HepG2 (cell line): ENCODE measurements around the gene MCOLN1. TPM values are rescaled to one million over a fixed set of nuclear protein-coding genes. Genes with fewer than 3 reads are reported as not detected.

Experiments
- ATAC-seq: fragments of 200-7000 bp; cut with Tn5 transposase; 3 replicates; pipeline ENCODE4 v1.9.1; 2020; ENCODE audit warnings: mild to moderate bottlenecking, moderate library complexity
- BruUV-seq: library from RNA; stranded (reverse); fragments of 400-500 nt; replicated peaks from 2 replicates; lab custom pipeline; 2021; lab: Mats Ljungman, UMichigan
- CTCF ChIA-PET: fragments of 300-600 bp; formaldehyde crosslinking; extraction: SDS; loops from one replicate; lab custom pipeline; 2021; ENCODE audit warnings: low total read pairs, inconsistent platforms, low intra/inter-chr PET ratio; lab: Yijun Ruan, JAX
- POLR2A ChIA-PET: fragments of 350-600 bp; sonication (Branson Sonifier 250); formaldehyde crosslinking; loops from one replicate; lab custom pipeline; 2020; ENCODE audit warnings: antibody characterized with exemption, inconsistent platforms; lab: Yijun Ruan, JAX
- DNase-seq: peaks from one replicate; pipeline ENCODE4 v3.0.0-alpha.2; 2015; ENCODE audit warnings: low spot score
- FAIRE-seq: peaks from 3 replicates; lab custom pipeline; 2011; peaks lifted over from hg19 to GRCh38; lab: Jason Lieb, UNC
- H2AFZ ChIP-seq: one replicate; pipeline ENCODE4 v1.6.1; 2011; ENCODE audit warnings: low read length, inconsistent platforms
- H3K27ac ChIP-seq: fragments of 300-600 bp; 3 replicates; pipeline ENCODE4 v1.8.0; 2011; ENCODE audit warnings: mixed run types, mild to moderate bottlenecking, mixed read lengths, low read length, inconsistent platforms; ENCODE audit not compliant: insufficient read depth; ENCODE audit errors: extremely low read length
- H3K27me3 ChIP-seq, 2 experiments: fragments of 200-600 bp in 1 of 2; 2 replicates in 1 of 2; 3 replicates in 1 of 2; pipeline versions ENCODE4 v1.6.0 to v1.8.0; 2011; ENCODE audit warnings: low read length in 2 of 2, mild to moderate bottlenecking in 2 of 2, moderate library complexity in 2 of 2, inconsistent platforms in 1 of 2; ENCODE audit not compliant: insufficient read depth in 2 of 2, control insufficient read depth in 1 of 2
- H3K36me3 ChIP-seq, 2 experiments: fragments of 200-600 bp in 1 of 2; replicated peaks in 1 of 2; 2 replicates in 1 of 2; 3 replicates in 1 of 2; pipeline versions ENCODE4 v1.5.1 to v1.8.0; 2011; ENCODE audit warnings: low read length in 2 of 2, inconsistent platforms in 1 of 2; ENCODE audit not compliant: insufficient read depth in 2 of 2, control insufficient read depth in 1 of 2
- H3K4me1 ChIP-seq: 2 replicates; pipeline ENCODE4 v1.5.1; 2012; ENCODE audit warnings: low read length, inconsistent platforms; ENCODE audit not compliant: insufficient read depth
- H3K4me2 ChIP-seq: 2 replicates; pipeline ENCODE4 v1.6.0; 2011; ENCODE audit warnings: low read depth, low read length, inconsistent platforms
- H3K4me3 ChIP-seq, 3 experiments: fragments of 200-600 bp in 1 of 3; sonication (generic), shearing (Covaris generic) in 1 of 3; replicated peaks in 1 of 3; 2 replicates each; pipeline ENCODE4 v1.5.1; 2011 to 2016; ENCODE audit warnings: low read length in 3 of 3, inconsistent platforms in 2 of 3, low read depth in 2 of 3, mild to moderate bottlenecking in 2 of 3, control low read depth in 1 of 3, mixed read lengths in 1 of 3; ENCODE audit not compliant: insufficient read depth in 1 of 3
- H3K79me2 ChIP-seq: one replicate; pipeline ENCODE4 v1.6.1; 2011; ENCODE audit warnings: low read length, inconsistent platforms; ENCODE audit not compliant: insufficient read depth
- H3K9ac ChIP-seq: 2 replicates; pipeline ENCODE4 v1.6.0; 2011; ENCODE audit warnings: mild to moderate bottlenecking, low read depth, low read length, inconsistent platforms; ENCODE audit not compliant: insufficient read depth
- H3K9me3 ChIP-seq: 2 replicates; pipeline ENCODE4 v1.5.1; 2012; ENCODE audit warnings: mild to moderate bottlenecking, low read length
- H4K20me1 ChIP-seq: 2 replicates; pipeline ENCODE4 v1.6.0; 2011; ENCODE audit warnings: inconsistent platforms, mild to moderate bottlenecking, low read length, moderate library complexity; ENCODE audit not compliant: insufficient read depth
- ATM ChIP-seq: fragments of 450-650 bp; IDR thresholded peaks from 2 replicates; pipeline ENCODE4 v1.7.1; 2017; ENCODE audit warnings: mild to moderate bottlenecking, borderline replicate concordance
- CREB1 ChIP-seq, 2 experiments: fragments of 450-650 bp in 1 of 2; IDR thresholded peaks; 2 replicates each; pipeline ENCODE4 v1.6.1; 2016 to 2017; ENCODE audit warnings: control low read depth in 1 of 2, mild to moderate bottlenecking in 1 of 2, missing compliant biosample characterization in 1 of 2, missing genetic modification characterization in 1 of 2
- ELF1 ChIP-seq: sonication (generic); formaldehyde crosslinking; IDR thresholded peaks from 2 replicates; pipeline ENCODE4 v1.4.0; 2020; ENCODE audit warnings: missing genetic modification reagents
- NAIF1 ChIP-seq: sonication (generic); formaldehyde crosslinking; IDR thresholded peaks from 2 replicates; pipeline ENCODE4 v1.5.0; 2020; ENCODE audit warnings: mild to moderate bottlenecking, missing genetic modification reagents, borderline replicate concordance
- STAT5B ChIP-seq: sonication (generic); formaldehyde crosslinking; IDR thresholded peaks from 2 replicates; pipeline ENCODE4 v1.4.0; 2020; ENCODE audit warnings: missing genetic modification reagents
- TMF1 ChIP-seq: sonication (generic); formaldehyde crosslinking; IDR thresholded peaks from 2 replicates; pipeline ENCODE4 v1.8.1; 2022; ENCODE audit warnings: low read depth, missing genetic modification reagents
- ZNF33B ChIP-seq: sonication (generic); formaldehyde crosslinking; IDR thresholded peaks from 2 replicates; pipeline ENCODE4 v1.5.1; 2020; ENCODE audit warnings: mild to moderate bottlenecking, missing genetic modification reagents
- ZNF382 ChIP-seq: sonication (generic); formaldehyde crosslinking; IDR thresholded peaks from 2 replicates; pipeline ENCODE4 v1.5.0; 2020; ENCODE audit warnings: missing genetic modification reagents, mild to moderate bottlenecking, borderline replicate concordance
- ZNF770 ChIP-seq: sonication (generic); formaldehyde crosslinking; IDR thresholded peaks from 2 replicates; pipeline ENCODE4 v1.5.0; 2020; ENCODE audit warnings: mild to moderate bottlenecking, missing genetic modification reagents
- ZNF776 ChIP-seq: sonication (generic); formaldehyde crosslinking; IDR thresholded peaks from 2 replicates; pipeline ENCODE4 v1.4.0; 2020; ENCODE audit warnings: mild to moderate bottlenecking, missing genetic modification reagents
- ZSCAN29 ChIP-seq: sonication (generic); formaldehyde crosslinking; conservative IDR thresholded peaks from 2 replicates; pipeline ENCODE4 v1.4.0; 2020; ENCODE audit warnings: mild to moderate bottlenecking, missing genetic modification reagents
- WGBS: methylation state at CpG from one replicate; pipeline ENCODE4 v1.1.6; 2017; ENCODE audit warnings: low lambda C conversion rate; 5-methylcytosine and 5-hydroxymethylcytosine counted together
- in situ Hi-C: cut with HindIII; loops from 2 replicates; pipeline ENCODE4 v1.10.0; 2017; ENCODE audit warnings: low pct_unique_long_range_greater_than_20kb; ENCODE audit not compliant: extremely low pct_ligation_motif_present
- intact Hi-C: fragments of 100-400 bp; cut with micrococcal nuclease; formaldehyde crosslinking; loops from one replicate; pipeline ENCODE4 v1.10.0; 2022; ENCODE audit not compliant: unreplicated experiment
- polyA plus RNA-seq, 8 experiments: library from polyadenylated mRNA; depleted of rRNA in 3 of 8; stranded (reverse) in 7 of 8; unstranded in 1 of 8; fragments of >200 nt; fragmentation: Illumina TruSeq in 4 of 8; extraction: Trizol in 4 of 8; gene quantifications; 2 replicates each; pipeline versions ENCODE4 v1.2.1 to v1.2.3, GENCODE V29; 2011 to 2016; ENCODE audit warnings: low read depth in 4 of 8, missing spikeins in 1 of 8, mixed read lengths in 1 of 8; ENCODE audit not compliant: insufficient read depth in 1 of 8
- total RNA-seq, 5 experiments: library from RNA; depleted of rRNA; stranded (reverse); fragments of >200 nt; fragmentation: Illumina TruSeq; extraction: Trizol; gene quantifications; 2 replicates each; pipeline ENCODE4 v1.2.3, GENCODE V29; 2016; ENCODE audit warnings: low read depth in 1 of 5
- TF ChIP-seq, protein P1 (sequence below): sonication (generic); formaldehyde crosslinking; IDR thresholded peaks from 2 replicates; pipeline ENCODE4 v1.5.0; 2020; ENCODE audit warnings: missing genetic modification reagents
- TF ChIP-seq, protein P2 (sequence below): sonication (generic); formaldehyde crosslinking; IDR thresholded peaks from 2 replicates; pipeline ENCODE4 v1.8.1; 2023; ENCODE audit warnings: mild to moderate bottlenecking, inconsistent platforms, moderate library complexity, missing genetic modification reagents, borderline replicate concordance
- TF ChIP-seq, protein P3 (sequence below): sonication (generic); formaldehyde crosslinking; IDR thresholded peaks from 2 replicates; pipeline ENCODE4 v1.5.1; 2020; ENCODE audit warnings: missing genetic modification reagents, mild to moderate bottlenecking, borderline replicate concordance

The MCOLN1 gene
- total and polyA plus RNA-seq, 2 of the 13 experiments (the other 11 are each of a cell fraction or from before 2014, with no cell fraction given): 3.4 to 15.7 TPM

GRCh38 chr19:7558667-7559066 lies 36.2 kb downstream of the MCOLN1 start:
- in situ Hi-C loops: no loop called here
- FAIRE-seq (no peak), DNase-seq (no peak), ATAC-seq (no peak)
- no peaks in the 10 kb centered on the region for H3K9me3 ChIP-seq
- TF ChIP-seq NAIF1 (no peak), ZNF33B (CRISPR knock-in tag) (no peak), ZNF382 (no peak), CREB1 (IDR thresholded peaks at IDR 0.05) (no peak), CREB1 (CRISPR knock-in tag; IDR thresholded peaks at IDR 0.05) (no peak), ATM (no peak), STAT5B (CRISPR knock-in tag) (no peak), ZSCAN29 (CRISPR knock-in tag) (no peak)
- TF ChIP-seq, protein P1, sequence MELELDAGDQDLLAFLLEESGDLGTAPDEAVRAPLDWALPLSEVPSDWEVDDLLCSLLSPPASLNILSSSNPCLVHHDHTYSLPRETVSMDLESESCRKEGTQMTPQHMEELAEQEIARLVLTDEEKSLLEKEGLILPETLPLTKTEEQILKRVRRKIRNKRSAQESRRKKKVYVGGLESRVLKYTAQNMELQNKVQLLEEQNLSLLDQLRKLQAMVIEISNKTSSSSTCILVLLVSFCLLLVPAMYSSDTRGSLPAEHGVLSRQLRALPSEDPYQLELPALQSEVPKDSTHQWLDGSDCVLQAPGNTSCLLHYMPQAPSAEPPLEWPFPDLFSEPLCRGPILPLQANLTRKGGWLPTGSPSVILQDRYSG (CRISPR knock-in tag): no peak
- ChIA-PET POLR2A (no interaction called here), CTCF (no interaction called here)
- 90% methylated on average over 14 of the region's 18 CpGs for whole genome bisulfite sequencing
- peaks cover 1 to 4% of the 10 kb centered on the region in 2 experiments; a peak in 3 of 5 replicates for H3K36me3 ChIP-seq
- intact Hi-C loops: no loop called here
- no peak overlapping the region for H3K27ac ChIP-seq
- no peaks in the 10 kb centered on the region for H3K4me1 ChIP-seq
- H3K27me3 ChIP-seq: no peaks in the 10 kb centered on the region
- no TSS peak for BruUV-seq
- H2AFZ ChIP-seq: no peak overlapping the region
- no peaks in the 10 kb centered on the region for H4K20me1 ChIP-seq
- no peak overlapping the region for H3K9ac ChIP-seq
- H3K4me3 ChIP-seq: no peak overlapping the region
- no peaks in the 10 kb centered on the region for H3K79me2 ChIP-seq
- no peak overlapping the region for H3K4me2 ChIP-seq

DNA sequence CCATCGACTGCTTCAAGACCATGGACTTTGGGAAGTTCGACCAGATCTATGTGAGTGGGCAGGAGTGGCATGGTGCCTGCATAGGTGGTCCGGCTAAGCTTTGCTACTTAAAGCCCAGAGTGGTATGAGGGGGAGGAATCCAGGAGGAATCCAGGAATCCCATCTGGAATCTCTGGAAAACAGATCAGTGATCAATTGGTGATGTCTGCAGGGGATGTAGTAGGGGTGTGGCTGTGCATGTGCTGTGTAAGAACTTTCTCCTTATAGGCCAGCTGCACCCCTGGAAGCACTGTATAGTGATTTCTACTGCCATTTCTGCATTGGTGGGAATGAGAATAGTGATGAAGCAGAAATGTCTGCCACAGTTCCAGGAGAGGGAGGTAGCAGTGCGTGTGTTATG lies 36.7 kb downstream of the MCOLN1 start:
- intact Hi-C loops: no loop called here
- H3K27ac ChIP-seq: no peak overlapping the region
- H3K4me3 ChIP-seq: no peak overlapping the region
- H3K79me2 ChIP-seq: no peaks in the 10 kb centered on the region
- WGBS: 61% methylated on average over 3 of the region's 4 CpGs
- no peaks in the 10 kb centered on the region for H3K27me3 ChIP-seq
- FAIRE-seq: no peak
- no peaks in the 10 kb centered on the region for H4K20me1 ChIP-seq
- ChIA-PET CTCF (no interaction called here), POLR2A (no interaction called here)
- BruUV-seq: no TSS peak
- ATAC-seq: no peak
- H3K36me3 ChIP-seq: peaks cover 1 to 4% of the 10 kb centered on the region in 2 experiments; a peak in 3 of 5 replicates
- H3K9ac ChIP-seq: no peak overlapping the region
- H3K9me3 ChIP-seq: no peaks in the 10 kb centered on the region
- in situ Hi-C loops: no loop called here
- no peak overlapping the region for H3K4me2 ChIP-seq
- no peaks in the 10 kb centered on the region for H3K4me1 ChIP-seq
- no peak for DNase-seq
- H2AFZ ChIP-seq: no peak overlapping the region
- TF ChIP-seq ELF1 (CRISPR knock-in tag) (no peak), ZNF770 (CRISPR knock-in tag) (no peak), TMF1 (CRISPR knock-in tag) (no peak), ZNF776 (CRISPR knock-in tag) (no peak)
- TF ChIP-seq, protein P2, sequence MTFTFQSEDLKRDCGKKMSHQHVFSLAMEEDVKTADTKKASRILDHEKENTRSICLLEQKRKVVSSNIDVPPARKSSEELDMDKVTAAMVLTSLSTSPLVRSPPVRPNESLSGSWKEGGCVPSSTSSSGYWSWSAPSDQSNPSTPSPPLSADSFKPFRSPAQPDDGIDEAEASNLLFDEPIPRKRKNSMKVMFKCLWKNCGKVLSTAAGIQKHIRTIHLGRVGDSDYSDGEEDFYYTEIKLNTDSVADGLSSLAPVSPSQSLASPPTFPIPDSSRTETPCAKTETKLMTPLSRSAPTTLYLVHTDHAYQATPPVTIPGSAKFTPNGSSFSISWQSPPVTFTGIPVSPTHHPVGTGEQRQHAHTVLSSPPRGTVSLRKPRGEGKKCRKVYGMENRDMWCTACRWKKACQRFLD (CRISPR knock-in tag): no peak
- TF ChIP-seq, protein P3, sequence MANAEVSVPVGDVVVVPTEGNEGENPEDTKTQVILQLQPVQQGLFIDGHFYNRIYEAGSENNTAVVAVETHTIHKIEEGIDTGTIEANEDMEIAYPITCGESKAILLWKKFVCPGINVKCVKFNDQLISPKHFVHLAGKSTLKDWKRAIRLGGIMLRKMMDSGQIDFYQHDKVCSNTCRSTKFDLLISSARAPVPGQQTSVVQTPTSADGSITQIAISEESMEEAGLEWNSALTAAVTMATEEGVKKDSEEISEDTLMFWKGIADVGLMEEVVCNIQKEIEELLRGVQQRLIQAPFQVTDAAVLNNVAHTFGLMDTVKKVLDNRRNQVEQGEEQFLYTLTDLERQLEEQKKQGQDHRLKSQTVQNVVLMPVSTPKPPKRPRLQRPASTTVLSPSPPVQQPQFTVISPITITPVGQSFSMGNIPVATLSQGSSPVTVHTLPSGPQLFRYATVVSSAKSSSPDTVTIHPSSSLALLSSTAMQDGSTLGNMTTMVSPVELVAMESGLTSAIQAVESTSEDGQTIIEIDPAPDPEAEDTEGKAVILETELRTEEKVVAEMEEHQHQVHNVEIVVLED: no peak
